Measurements from ENCODE around the gene FADS2.
A peak's percentile ranks its signal among the peaks of the same experiment; 100 is the strongest.

The FADS2 gene

DNA sequence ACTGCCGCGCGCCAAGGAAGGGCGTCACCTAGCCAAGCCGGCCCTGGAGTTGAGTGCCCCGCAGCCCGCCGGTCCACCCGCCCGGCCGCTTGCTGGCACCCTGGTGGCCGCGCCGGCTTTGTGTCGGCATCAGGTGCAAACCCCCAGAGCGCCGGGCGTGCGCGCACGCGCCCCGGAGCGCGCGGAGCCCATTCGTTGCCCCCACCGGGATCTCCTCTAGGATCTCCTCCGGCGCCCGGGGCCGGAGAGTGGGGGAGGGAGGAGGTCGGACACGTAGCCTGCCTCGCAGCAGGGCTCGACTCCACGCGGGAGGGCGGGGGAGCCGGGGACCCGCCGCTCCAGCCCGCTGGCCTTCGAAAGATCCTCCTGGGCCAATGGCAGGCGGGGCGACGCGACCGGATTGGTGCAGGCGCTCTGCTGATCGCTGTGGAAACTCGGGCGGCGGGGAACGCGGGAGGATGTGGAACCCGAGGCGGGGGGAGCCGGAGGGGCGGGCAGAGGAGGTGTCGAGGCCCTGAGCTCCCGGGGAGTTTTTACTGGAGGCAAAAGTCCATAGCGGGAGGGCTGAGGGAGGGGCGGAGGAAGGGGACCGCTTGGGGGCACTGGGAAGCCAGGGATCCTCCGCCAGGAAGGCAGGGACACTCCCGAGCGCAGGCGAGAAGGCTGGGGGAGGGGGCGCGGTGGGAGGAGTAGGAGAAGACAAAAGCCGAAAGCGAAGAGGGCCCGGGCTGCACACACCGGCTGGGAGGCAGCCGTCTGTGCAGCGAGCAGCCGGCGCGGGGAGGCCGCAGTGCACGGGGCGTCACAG, at the start of gene FADS2:
Gene FADS2 (plus strand): TSS at position 730 of the 808 bp plus-strand sequence. CDS start 91 bp downstream, outside the sequence.
- peak; percentile 98 for DNase-seq

DNA sequence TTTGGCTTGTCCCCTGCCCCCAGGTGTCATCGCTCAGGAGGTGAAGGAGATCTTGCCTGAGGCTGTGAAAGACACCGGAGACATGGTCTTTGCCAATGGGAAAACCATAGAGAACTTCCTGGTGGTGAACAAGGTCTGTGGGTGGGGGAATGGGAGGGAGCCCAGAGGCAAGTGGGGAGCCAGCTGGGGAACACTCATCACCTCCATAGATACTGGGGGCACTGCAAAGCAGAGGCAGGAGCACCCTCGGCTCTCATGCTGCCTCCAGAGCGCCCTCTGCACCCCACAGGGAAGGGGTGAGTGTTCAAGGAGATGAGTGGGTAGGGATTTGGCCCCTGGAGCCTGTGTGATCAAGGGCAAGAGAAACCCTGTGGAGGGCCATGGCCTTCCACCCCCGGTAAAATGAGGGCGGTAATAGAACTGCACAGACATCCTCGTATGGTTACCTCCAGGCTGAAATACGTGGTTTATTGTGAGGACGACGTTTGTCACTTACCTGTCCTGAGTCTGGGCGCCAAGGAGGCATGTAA, 49.7 kb upstream of the FADS2 start:
- no peak for DNase-seq

DNA sequence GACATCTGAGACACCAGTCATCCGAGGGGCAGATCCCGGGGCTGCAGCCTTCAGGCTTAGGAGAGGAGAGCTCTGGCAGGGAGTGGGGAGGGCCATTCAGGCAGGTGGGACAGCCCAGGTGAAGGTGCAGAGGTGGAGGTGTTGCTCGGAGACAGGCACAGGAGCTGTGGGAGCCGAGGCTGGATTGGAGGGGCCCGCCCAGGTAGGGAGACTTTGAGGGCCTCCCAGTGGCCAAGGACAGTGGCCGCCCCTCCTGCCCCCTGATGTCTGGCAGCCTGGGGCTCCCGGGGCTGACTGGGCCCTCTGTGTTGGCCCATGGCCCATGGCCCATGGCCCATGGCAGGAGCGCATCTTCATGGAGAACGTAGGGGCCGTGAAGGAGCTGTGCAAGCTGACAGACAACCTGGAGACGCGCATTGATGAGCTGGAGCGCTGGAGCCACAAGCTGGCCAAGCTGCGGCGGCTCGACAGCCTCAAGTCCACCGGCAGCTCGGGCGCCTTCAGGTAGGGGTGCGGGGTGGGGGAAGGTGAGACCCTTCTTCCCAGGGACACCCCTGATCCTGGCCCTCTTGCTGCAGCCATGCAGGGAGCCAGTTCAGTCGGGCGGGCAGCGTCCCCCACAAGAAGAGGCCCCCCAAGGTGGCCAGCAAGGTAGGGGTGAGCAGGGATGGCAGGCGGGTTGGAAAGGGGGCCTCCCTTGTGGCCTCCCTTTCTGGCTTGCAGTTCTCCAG, 49.0 kb upstream of the FADS2 start:
- DNase-seq = no peak

DNA sequence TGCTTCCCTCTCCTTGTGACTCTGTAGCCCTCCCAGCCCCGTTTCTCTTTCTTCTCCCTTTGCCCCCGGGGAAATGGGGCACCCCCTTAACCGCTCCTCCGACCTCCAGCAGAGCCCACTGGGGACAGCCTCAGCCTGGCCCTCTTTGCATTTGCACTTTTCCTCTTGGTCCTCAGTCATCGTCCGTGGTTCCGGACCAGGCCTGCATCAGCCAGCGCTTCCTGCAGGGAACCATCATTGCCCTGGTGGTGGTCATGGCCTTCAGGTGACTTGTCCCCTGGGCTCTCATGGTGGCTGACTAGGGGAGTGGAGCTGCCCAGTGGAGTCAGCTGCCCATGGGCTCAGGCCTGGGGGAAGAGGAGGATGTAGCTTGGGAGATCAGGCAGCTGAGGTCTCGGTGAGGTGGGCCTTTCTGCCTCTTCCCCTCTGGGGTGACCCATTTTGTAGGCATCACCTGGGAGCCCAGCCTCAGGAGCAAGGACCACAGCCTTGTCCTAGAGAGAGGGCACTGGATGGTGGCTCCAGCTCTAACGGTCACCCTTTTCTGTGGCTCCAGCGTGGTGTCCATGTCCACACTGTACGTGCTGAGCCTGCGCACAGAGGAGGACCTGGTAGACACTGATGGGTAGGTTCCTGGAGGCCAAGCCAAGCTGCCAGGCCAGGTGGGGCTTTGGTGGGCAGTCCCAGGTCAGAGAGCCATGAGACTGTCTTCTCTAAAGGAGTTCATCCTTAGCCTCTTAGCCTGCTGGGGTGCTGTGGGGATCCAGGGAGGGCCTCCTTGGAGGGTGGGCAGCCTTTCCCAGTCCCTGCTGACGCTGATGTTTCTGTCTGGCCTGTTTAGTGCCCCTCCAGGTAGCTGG, 48.2 kb upstream of the FADS2 start:
- DNase-seq = no peak

DNA sequence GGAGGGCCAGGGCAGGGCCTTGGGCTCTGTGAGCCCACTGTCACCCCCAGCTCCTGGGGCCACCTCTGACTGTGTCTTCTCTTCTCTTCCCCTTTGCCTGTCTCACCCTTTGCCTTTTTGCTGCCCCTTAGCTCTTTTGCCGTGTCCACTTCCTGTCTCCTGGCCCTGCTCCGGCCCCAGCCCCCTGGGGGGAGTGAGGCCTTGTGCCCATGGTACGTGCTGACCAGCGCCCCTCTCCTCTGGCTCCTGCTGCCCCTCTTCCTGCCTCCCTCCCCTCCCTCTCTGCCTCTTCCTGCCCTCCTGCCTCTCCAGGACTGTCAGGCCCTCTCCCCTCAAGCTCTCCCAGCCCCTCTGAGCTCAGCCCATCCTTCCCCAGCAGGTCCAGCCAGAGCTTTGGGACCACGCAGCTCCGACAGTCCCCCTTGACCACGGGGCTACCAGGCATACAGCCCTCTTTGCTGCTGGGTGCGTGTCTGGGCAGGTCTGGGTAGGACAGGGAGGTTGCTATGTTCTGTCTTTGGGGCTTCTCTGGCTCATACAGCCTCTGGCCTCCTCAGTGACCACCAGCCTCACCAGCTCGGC, 47.4 kb upstream of the FADS2 start:
- no peak for DNase-seq

DNA sequence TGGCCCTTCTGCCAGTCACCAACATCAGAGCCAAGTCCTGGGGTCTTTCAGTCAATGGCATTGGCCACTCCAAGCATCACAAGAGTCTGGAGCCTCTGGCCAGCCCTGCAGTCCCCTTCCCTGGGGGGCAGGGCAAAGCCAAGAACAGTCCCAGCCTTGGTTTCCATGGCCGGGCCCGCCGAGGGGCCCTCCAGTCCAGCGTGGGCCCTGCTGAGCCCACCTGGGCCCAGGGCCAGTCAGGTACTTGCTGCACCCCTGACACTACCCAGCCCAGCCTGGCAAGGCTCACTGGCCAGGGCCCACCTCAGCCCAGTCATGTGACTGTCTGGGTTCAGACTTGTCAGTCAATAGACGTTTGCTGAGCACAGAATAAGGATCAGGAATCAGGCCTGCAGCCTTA, 46.5 kb upstream of the FADS2 start:
- no peak for DNase-seq

DNA sequence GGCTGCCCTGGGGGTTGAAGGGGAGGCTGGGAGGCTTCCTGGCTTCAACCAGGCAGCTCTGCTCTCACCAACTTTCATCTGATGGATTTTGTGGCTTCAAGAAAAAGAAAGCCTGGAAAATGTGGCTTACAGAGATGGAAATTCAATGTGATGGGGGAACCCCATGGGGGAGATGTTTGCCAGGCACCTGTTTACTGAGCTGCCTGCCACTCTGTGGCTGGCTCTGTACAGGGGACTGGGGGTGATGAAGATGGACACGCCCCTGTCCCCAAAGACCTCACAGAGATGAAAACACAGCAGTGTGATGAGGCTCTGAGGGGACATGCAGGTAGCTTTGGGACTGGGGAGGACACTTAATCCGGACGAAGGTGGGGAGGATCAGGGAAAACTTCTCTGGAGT, 45.8 kb upstream of the FADS2 start:
- no peak for DNase-seq

DNA sequence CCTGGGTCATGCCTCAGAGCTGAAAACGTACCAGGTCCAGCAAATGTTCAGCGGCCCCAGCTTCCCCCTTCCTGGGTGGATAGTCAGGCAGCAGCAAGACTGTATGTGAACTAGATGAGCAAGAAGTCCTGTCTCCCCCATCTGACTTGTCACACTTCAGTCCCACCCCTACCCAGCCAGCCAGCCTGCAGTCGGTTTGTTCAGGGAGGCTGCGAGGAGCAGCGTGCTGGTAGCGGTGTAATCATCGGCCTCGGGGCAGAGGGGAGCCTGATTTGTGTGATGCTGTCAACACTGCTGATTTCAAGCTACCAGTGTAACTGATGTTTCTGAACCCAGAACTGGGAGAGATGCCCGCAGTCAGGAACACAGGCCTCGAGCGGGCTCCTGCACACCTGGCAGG, 45.3 kb upstream of the FADS2 start:
- DNase-seq = no peak

GRCh38 chr11:61783717-61784505, 44.2 kb upstream of the FADS2 start:
- no peak for DNase-seq

DNA sequence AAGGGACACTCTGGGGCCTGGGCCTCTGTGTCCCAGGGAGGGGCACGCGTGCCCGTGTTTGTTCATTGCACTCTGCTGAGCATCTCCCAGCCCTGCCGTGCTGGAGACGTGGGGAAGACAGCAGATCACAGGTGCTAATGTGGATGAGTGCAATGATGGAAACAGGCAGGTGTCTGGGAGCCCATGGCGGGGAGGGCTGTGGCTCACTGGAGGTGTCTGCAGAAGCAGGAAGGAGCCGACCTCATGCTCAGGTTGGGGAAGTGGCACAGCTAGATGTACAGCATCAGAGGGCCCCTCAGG, 43.6 kb upstream of the FADS2 start:
- DNase-seq = no peak

GRCh38 chr11:61785837-61786402, 42.2 kb upstream of the FADS2 start:
- DNase-seq = no peak

- peak; percentile 25 for DNase-seq
Measured at GRCh38 chr11:61787928-61788491, 40.1 kb upstream of the FADS2 start.

DNA sequence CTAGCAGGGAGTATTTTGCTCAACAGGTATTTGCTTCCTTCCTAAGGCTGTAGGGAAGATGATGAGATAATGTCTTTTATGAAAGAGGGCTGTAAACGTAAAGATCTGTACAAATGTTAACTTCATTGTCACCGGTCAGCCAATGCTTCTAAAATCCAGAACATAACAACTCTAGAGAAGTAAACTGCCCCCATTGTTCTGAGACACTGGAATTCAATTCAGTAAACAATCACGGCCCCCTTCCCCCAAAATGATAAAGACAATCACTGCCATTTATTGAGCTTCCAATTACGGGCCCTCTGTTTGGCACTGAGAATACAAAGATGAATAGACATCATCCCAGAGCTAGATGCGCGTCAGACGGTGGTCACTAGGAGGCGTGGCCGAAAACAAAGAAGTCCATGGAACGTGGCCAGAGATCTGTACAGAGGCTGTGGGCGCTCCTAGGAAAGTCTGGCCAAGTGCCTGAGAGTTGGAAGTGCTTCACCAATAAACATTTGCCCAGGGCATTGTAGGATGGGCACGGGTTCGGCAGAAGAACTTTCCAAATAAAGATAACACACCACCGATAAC, 36.3 kb upstream of the FADS2 start:
- DNase-seq = peak; percentile 50

DNA sequence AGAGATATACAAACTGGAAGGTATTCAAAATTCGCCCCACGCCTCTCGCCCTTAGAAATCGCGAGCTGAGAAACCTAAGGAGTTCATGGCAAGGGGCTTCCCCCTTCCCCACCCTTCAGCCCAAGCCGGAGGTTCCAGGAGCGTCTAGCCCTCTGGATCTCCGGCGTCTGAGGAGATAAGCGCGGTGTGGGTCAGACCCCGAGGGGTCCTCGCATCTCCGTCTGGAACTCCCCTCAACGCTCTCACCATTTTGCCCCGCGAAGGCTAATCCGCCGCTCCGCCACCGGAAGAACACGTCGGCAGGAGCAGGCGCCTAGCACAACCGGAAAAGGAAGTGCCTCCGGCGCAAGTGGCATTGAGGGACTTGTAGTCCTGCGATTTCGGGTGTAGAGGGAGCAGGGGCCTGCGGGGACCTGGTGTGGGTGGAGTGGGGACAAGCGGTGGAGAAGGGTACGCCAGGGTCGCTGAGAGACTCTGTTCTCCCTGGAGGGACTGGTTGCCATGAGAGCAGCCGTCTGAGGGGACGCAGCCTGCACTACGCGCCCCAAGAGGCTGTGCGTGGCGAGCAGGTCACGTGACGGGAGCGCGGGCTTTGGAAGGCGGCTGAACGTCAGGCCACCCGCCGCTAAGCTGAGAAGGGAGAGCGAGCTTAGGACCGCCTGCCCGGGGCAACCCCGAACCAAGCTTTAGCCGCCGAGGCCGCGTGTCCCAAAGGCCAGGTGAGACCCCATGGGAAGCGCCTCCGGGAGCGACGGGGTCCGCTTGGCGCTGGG, 35.6 kb upstream of the FADS2 start, which contains the start of the genes FEN1 and TMEM258:
Gene FEN1 (plus strand): TSS at position 602 of the 773 bp plus-strand sequence. CDS start 2,451 bp downstream, outside the sequence.
Gene TMEM258 (minus strand): TSS at position 290 of the 773 bp plus-strand sequence. CDS start 41 bp downstream, at position 249.
- DNase-seq = peak; percentile 91

DNA sequence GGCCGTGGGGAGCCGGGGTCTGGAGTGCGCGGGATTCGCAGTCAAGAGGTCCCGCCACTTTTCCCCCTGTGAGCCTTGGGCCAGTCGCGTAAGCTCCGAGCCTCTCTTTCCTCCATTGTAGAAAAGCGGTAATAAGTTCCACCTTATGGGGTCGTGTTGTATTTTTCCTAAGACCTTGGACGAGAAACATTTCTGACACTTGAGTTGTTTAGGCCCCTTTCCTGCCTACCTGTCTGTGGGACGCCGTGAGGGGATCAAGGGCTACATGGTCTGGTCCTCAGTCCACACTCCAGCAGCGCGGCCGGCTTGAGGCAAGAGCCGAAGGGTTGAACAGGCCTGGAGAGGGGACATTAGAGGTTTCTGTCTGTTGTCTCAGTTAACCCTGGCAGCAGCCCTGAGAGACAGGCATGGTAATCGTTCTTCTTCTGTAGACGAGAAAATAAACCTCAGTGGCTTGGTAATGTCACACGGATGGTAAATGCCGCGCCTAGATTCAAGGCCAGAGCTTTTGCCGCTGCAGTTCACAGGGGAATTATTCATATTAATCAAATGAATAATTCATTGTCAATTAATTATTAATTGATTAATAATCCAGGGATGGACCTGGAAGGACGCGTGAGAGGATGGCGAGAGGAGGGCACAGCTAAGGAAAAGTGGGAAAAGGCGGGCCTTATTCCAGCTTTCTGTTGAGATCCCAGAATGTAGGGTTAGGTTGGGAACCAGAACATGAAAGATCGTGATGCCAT, 34.8 kb upstream of the FADS2 start:
- DNase-seq = peak; percentile 15

DNA sequence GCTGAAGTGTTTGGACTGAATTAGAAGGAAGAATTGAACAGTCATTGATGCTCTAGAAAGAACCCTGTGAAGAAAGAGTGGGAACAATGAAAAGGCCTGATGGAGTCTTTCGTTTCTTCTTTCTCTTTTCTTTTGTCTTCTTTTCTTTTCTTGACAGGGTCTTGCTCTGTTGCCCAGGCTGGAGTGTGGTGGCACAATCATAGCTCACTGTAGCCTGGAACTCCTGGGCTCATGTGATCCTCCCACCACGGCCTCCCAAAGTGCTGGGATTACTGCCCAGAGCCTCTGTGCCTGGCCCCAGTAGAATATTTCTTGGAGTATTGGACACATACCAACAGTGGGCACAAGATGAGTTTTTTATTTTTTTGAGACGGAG, 34.3 kb upstream of the FADS2 start:
- no peak for DNase-seq

DNA sequence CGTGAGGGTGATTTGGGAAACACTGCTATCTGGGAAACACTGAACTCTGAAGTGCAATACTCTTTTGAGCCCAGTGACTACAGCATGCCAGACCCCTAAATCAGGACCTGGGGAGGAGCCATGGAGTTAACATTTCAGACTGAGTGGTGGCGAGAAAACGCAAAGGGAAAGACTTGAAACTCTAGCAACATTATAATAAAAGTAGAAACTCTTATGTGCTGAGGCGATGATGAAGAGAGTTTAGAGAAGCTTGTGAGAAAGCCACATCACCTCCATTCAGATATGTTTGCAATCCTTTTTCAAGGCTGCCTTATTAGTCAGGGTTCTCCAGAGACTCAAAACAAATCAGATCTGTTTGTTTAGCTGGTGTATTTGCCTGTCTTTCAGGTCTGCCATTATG, 33.5 kb upstream of the FADS2 start:
- no peak for DNase-seq

- DNase-seq = no peak
Measured at GRCh38 chr11:61795459-61795858, 32.6 kb upstream of the FADS2 start.

GRCh38 chr11:61795876-61796526, 32.1 kb upstream of the FADS2 start:
- DNase-seq = no peak

Measured in activated CD4-positive, alpha-beta T cell treated with anti-CD3 and anti-CD28 coated beads, Interleukin-2, amount 50 U/mL, for 16 hours (primary cell).